Natural killer cell (primary cell): ENCODE results near the gene PEX1. TPM values are rescaled to one million over a fixed set of nuclear protein-coding genes. Genes with fewer than 3 reads are reported as not detected.

Experiments
- ATAC-seq, 3 donors: fragments of 150-1000 bp in 2 of 3; fragments of 200-7000 bp in 1 of 3; cut with Tn5 transposase; 1 replicate in 1 of 3; 2 replicates in 2 of 3; pipeline ENCODE4 v1.10.0; 2021; ENCODE audit warnings: mild to moderate bottlenecking in 2 of 3, moderate library complexity in 2 of 3
- DNase-seq, 2 donors: peaks; one replicate each; pipeline versions ENCODE4 v3.0.0 to v3.0.0-alpha.2; 2013 to 2021; ENCODE audit warnings: mixed read lengths in 1 of 2
- H3K27ac ChIP-seq: one replicate; pipeline ENCODE4 v1.5.1; 2013; ENCODE audit warnings: mild to moderate bottlenecking, low read length
- H3K27me3 ChIP-seq: one replicate; pipeline ENCODE4 v1.6.1; 2013; ENCODE audit warnings: low read length; ENCODE audit not compliant: control insufficient read depth, insufficient read depth
- H3K36me3 ChIP-seq: one replicate; pipeline ENCODE4 v1.6.1; 2013; ENCODE audit warnings: low read length; ENCODE audit not compliant: control insufficient read depth, insufficient read depth
- H3K4me1 ChIP-seq: one replicate; pipeline ENCODE4 v1.6.1; 2013; ENCODE audit warnings: low read length; ENCODE audit not compliant: control insufficient read depth, insufficient read depth
- H3K4me3 ChIP-seq: one replicate; pipeline ENCODE4 v1.5.1; 2013; ENCODE audit warnings: low read length
- H3K9me3 ChIP-seq: one replicate; pipeline ENCODE4 v1.6.1; 2013; ENCODE audit warnings: low read length; ENCODE audit not compliant: control insufficient read depth, insufficient read depth
- H3K27ac Mint-ChIP-seq, 2 donors: one replicate each; pipeline ENCODE4 v1.8.0; 2022; ENCODE audit warnings: mild to moderate bottlenecking in 2 of 2, mixed read lengths in 2 of 2, moderate library complexity in 1 of 2
- H3K27me3 Mint-ChIP-seq, 2 donors: one replicate each; pipeline ENCODE4 v1.8.0; 2022; ENCODE audit warnings: low read depth in 2 of 2, mixed read lengths in 2 of 2
- H3K36me3 Mint-ChIP-seq: one replicate; pipeline ENCODE4 v1.8.0; 2022; ENCODE audit warnings: mixed read lengths
- H3K4me1 Mint-ChIP-seq, 2 donors: one replicate each; pipeline ENCODE4 v1.8.0; 2022; ENCODE audit warnings: mixed read lengths in 2 of 2
- H3K4me3 Mint-ChIP-seq: one replicate; pipeline ENCODE4 v1.8.0; 2022; ENCODE audit warnings: mild to moderate bottlenecking, moderate library complexity, mixed read lengths
- H3K9me3 Mint-ChIP-seq, 2 donors: one replicate each; pipeline ENCODE4 v1.8.0; 2022; ENCODE audit warnings: mixed read lengths in 2 of 2
- CTCF ChIP-seq: fragments of 200-600 bp; IDR thresholded peaks from one replicate; pipeline ENCODE4 v1.8.0; 2022; ENCODE audit warnings: antibody characterized with exemption
- WGBS: methylation state at CpG from one replicate; pipeline ENCODE4 v1.1.7; 2013; ENCODE audit warnings: missing lambda C conversion rate; ENCODE audit not compliant: insufficient coverage; 5-methylcytosine and 5-hydroxymethylcytosine counted together
- intact Hi-C: fragments of 100-400 bp; cut with micrococcal nuclease; formaldehyde crosslinking; loops from one replicate; pipeline ENCODE4 v1.14.2; 2022
- total RNA-seq, 4 donors: library from RNA; stranded (reverse); fragments of 120-200 nt in 1 of 4; gene quantifications; one replicate each; pipeline versions ENCODE4 v1.2.3 to v1.2.4, GENCODE V29; 2013 to 2022

The PEX1 gene
- total RNA-seq, 3 donors from 2014 or later (not counting 1 experiment from before 2014, with no cell fraction given), result 22.8 to 26.7 (median 26.2) TPM

- Mint-ChIP-seq H3K4me3 (no peak overlapping the region), H3K27ac (no peak overlapping the region), H3K4me1 (no peaks in the 10 kb centered on the region), H3K36me3 (peaks cover 14% of the 10 kb centered on the region), H3K27me3 (no peaks in the 10 kb centered on the region), H3K9me3 (no peaks in the 10 kb centered on the region)
- WGBS, result 97% methylated on average over 5 of the region's 6 CpGs
- no peak for DNase-seq
- H3K4me1 ChIP-seq, result no peaks in the 10 kb centered on the region
- no peak overlapping the region for H3K4me3 ChIP-seq
- no peaks in the 10 kb centered on the region for H3K27me3 ChIP-seq
- no peak for ATAC-seq
- peaks cover 65% of the 10 kb centered on the region for H3K36me3 ChIP-seq
- H3K27ac ChIP-seq, result no peak overlapping the region
- intact Hi-C loops, result no loop called here
- no peaks in the 10 kb centered on the region for H3K9me3 ChIP-seq
- TF ChIP-seq CTCF, result no peak
Observed at GRCh38 chr7:92567460-92567859, 39.1 kb upstream of the PEX1 start.

GRCh38 chr7:92563345-92563744 lies 35.0 kb upstream of the PEX1 start:
- H3K36me3 Mint-ChIP-seq, result peaks cover 14% of the 10 kb centered on the region
- no peak for ATAC-seq
- 99% methylated on average over 2 of the region's 2 CpGs for WGBS
- no peak overlapping the region for H3K4me3 ChIP-seq
- intact Hi-C loops, result no loop called here
- H3K4me3 Mint-ChIP-seq, result no peak overlapping the region
- peak overlapping the region; percentile 24 to 39 for H3K27ac Mint-ChIP-seq
- no peaks in the 10 kb centered on the region for H3K9me3 Mint-ChIP-seq
- no peaks in the 10 kb centered on the region for H3K27me3 ChIP-seq
- no peaks in the 10 kb centered on the region for H3K4me1 ChIP-seq
- no peak for DNase-seq
- H3K9me3 ChIP-seq, result no peaks in the 10 kb centered on the region
- no peak for TF ChIP-seq CTCF
- peaks cover 51% of the 10 kb centered on the region for H3K36me3 ChIP-seq
- no peak overlapping the region for H3K27ac ChIP-seq
- H3K4me1 Mint-ChIP-seq, result no peaks in the 10 kb centered on the region
- no peaks in the 10 kb centered on the region for H3K27me3 Mint-ChIP-seq

GRCh38 chr7:92560602-92561001 lies 32.3 kb upstream of the PEX1 start:
- Histone ChIP-seq H3K4me1 (no peaks in the 10 kb centered on the region), H3K4me3 (no peak overlapping the region), H3K9me3 (no peaks in the 10 kb centered on the region), H3K36me3 (peaks cover 34% of the 10 kb centered on the region), H3K27ac (no peak overlapping the region), H3K27me3 (no peaks in the 10 kb centered on the region)
- Mint-ChIP-seq H3K9me3 (no peaks in the 10 kb centered on the region), H3K4me1 (no peaks in the 10 kb centered on the region), H3K27me3 (no peaks in the 10 kb centered on the region), H3K4me3 (no peak overlapping the region), H3K27ac (no peak overlapping the region), H3K36me3 (peaks cover 14% of the 10 kb centered on the region)
- no peak for TF ChIP-seq CTCF
- intact Hi-C loops, result no loop called here
- DNase-seq (no peak), ATAC-seq (no peak)

- Mint-ChIP-seq H3K36me3 (no peaks in the 10 kb centered on the region), H3K4me3 (no peak overlapping the region), H3K4me1 (no peaks in the 10 kb centered on the region), H3K27me3 (peaks cover 0 to 1% of the 10 kb centered on the region in 2 donors), H3K9me3 (no peaks in the 10 kb centered on the region), H3K27ac (peak overlapping the region in 1 of 2 donors; percentile 51)
- ATAC-seq, result no peak
- intact Hi-C loops, result no loop called here
- Histone ChIP-seq H3K36me3 (peaks cover 23% of the 10 kb centered on the region), H3K27ac (no peak overlapping the region), H3K27me3 (no peaks in the 10 kb centered on the region), H3K9me3 (no peaks in the 10 kb centered on the region), H3K4me3 (no peak overlapping the region), H3K4me1 (no peaks in the 10 kb centered on the region)
- TF ChIP-seq CTCF, result no peak
- 98% methylated on average over 6 of the region's 7 CpGs for WGBS
- no peak for DNase-seq
Observed at GRCh38 chr7:92557808-92558362, 29.6 kb upstream of the PEX1 start.
